ENCODE measurements around the gene FNBP1L. TPM values are rescaled to one million over a fixed set of nuclear protein-coding genes. Genes with fewer than 3 reads are reported as not detected.

FNBP1L gene
- total and polyA plus RNA-seq, 8 donors, result 10.1 to 32.4 (median 16.0) TPM

DNA sequence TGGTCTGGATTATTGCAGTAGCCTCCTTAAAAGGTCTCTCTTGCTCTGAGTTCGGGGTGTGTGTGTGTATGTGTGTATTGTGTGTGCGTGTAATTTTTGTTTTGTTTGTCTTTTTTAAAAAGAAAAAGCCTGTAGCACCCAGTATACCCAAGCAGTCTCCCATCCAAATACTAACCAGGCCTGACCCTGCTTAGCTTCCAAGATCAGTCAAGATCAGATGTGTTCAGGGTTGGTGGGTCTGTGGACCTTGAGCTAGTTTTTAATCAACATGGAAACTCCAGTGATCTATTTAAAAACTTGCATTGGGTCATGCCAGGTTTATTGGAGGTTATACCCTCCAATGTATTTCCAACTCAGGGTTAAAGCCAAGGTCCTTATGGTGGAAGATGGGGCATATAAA lies 40.3 kb downstream of the FNBP1L start:
- WGBS, 2 donors, result 91 to 96% methylated on average over 2 of the region's 2 CpGs
- Histone ChIP-seq H3K9me3 (no peaks in the 10 kb centered on the region), H3K4me3 (no peak overlapping the region), H3K27me3 (no peaks in the 10 kb centered on the region), H3K36me3 (no peaks in the 10 kb centered on the region), H3K27ac (no peak overlapping the region), H3K4me1 (peaks cover 0 to 8% (median 6%) of the 10 kb centered on the region in 3 donors)
- ATAC-seq, result no peak
- FAIRE-seq, result no peak
- TF ChIP-seq, protein P1, sequence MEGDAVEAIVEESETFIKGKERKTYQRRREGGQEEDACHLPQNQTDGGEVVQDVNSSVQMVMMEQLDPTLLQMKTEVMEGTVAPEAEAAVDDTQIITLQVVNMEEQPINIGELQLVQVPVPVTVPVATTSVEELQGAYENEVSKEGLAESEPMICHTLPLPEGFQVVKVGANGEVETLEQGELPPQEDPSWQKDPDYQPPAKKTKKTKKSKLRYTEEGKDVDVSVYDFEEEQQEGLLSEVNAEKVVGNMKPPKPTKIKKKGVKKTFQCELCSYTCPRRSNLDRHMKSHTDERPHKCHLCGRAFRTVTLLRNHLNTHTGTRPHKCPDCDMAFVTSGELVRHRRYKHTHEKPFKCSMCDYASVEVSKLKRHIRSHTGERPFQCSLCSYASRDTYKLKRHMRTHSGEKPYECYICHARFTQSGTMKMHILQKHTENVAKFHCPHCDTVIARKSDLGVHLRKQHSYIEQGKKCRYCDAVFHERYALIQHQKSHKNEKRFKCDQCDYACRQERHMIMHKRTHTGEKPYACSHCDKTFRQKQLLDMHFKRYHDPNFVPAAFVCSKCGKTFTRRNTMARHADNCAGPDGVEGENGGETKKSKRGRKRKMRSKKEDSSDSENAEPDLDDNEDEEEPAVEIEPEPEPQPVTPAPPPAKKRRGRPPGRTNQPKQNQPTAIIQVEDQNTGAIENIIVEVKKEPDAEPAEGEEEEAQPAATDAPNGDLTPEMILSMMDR (IDR thresholded peaks at IDR 0.05), result no peak
- intact Hi-C loops (cut with DNase I), result no loop called here
- DNase-seq, result no peak

DNA sequence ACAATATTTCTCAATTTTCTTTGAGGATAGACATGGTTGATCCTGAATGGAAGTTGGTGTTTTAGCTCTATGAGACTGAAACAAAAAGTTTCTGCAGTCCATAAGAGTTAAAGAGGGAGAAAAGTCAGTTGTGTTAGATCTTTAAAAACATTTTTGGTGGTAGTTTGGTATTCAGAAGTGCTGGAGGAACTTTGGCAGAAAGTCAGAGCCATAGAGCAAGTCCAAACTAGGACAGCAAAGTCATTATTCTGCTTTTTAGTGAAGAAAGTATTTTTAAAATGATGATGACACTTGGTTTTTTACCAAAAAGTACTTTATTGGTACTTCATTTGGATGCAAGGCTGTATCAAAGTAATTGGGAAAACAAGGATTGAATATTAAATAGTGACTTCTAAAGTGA lies 41.8 kb downstream of the FNBP1L start:
- H3K9me3 ChIP-seq, result no peaks in the 10 kb centered on the region
- FAIRE-seq, result no peak
- ATAC-seq, result no peak
- no peak overlapping the region for H3K4me3 ChIP-seq
- DNase-seq, result no peak
- H3K27me3 ChIP-seq, result no peaks in the 10 kb centered on the region
- TF ChIP-seq, protein P1 (IDR thresholded peaks at IDR 0.05), result no peak
- intact Hi-C loops (cut with DNase I), result no loop called here
- H3K4me1 ChIP-seq, result peaks cover 0 to 8% (median 6%) of the 10 kb centered on the region in 3 donors
- no peak overlapping the region for H3K27ac ChIP-seq
- H3K36me3 ChIP-seq, result no peaks in the 10 kb centered on the region

GRCh38 chr1:93490357-93490756 lies 42.4 kb downstream of the FNBP1L start:
- ATAC-seq (peak in 1 of 4 donors; percentile 14), FAIRE-seq (peak; percentile 23), DNase-seq (no peak)
- Histone ChIP-seq H3K27ac (no peak overlapping the region), H3K4me3 (no peak overlapping the region), H3K9me3 (no peaks in the 10 kb centered on the region), H3K27me3 (no peaks in the 10 kb centered on the region), H3K36me3 (no peaks in the 10 kb centered on the region), H3K4me1 (peaks cover 0 to 8% (median 6%) of the 10 kb centered on the region in 3 donors)
- intact Hi-C loops (cut with DNase I), result no loop called here
- TF ChIP-seq, protein P1 (IDR thresholded peaks at IDR 0.05), result no peak

DNA sequence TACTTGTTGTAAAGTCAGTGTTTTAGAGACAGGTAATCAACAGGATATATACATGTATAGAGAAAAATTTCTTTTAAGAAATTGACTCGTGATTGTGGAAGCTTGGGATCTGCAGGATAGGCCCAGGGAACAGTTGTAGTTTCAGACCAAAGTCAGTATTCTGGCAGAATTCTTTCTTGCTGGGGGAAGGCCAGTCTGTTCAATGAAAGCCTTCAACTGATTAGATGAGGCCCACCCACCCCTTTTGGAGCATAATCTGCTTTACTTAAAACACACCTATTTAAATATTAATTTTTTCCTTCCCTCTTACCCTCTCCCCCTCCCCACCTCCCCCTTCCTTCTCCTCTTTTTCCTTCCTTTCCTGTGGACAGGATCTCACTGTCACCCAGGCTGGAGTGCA lies 48.0 kb downstream of the FNBP1L start:
- no peak for DNase-seq
- intact Hi-C loops (cut with DNase I), result no loop called here
- Histone ChIP-seq H3K4me3 (no peak overlapping the region), H3K4me1 (peaks cover 0 to 5% (median 0%) of the 10 kb centered on the region in 3 donors), H3K27me3 (no peaks in the 10 kb centered on the region), H3K9me3 (no peaks in the 10 kb centered on the region), H3K27ac (no peak overlapping the region), H3K36me3 (no peaks in the 10 kb centered on the region)
- TF ChIP-seq, protein P1 (IDR thresholded peaks at IDR 0.05), result no peak
- no peak for FAIRE-seq
- 91 to 98% methylated on average over 1 of the region's 1 CpG for whole genome bisulfite sequencing, 2 donors
- no peak for ATAC-seq

DNA sequence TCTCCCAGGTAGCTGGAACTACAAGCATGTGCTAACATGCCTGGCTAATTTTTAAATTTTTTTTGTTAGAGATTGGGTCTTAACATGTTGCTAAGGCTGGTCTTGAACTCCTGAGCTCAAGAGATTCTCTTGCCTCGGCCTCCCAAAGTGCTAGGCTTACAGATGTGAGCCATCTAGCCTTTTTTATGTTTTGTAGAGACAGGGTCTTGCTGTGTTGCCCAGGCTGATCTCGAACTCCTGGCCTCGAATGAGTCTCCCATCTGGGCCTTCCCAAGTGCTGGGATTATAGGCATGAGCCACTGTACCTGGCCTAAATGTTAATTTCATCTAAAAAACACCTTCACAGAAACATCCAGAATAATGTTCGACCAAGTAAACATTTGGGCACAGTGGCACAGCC lies 48.6 kb downstream of the FNBP1L start:
- H3K9me3 ChIP-seq, result no peaks in the 10 kb centered on the region
- WGBS, 2 donors, result 90 to 94% methylated on average over 4 of the region's 4 CpGs
- DNase-seq (no peak), ATAC-seq (no peak), FAIRE-seq (no peak)
- H3K27me3 ChIP-seq, result no peaks in the 10 kb centered on the region
- TF ChIP-seq, protein P1 (IDR thresholded peaks at IDR 0.05), result no peak
- intact Hi-C loops (cut with DNase I), result no loop called here
- H3K4me3 ChIP-seq, result no peak overlapping the region
- H3K4me1 ChIP-seq, result peaks cover 0 to 5% (median 0%) of the 10 kb centered on the region in 3 donors
- no peak overlapping the region for H3K27ac ChIP-seq
- H3K36me3 ChIP-seq, result no peaks in the 10 kb centered on the region

Measured in pancreas (tissue), 10 donors.